Type B pancreatic cell (in vitro differentiated cells): Measurements from ENCODE around the gene H2BK1. TPM values are rescaled to one million over a fixed set of nuclear protein-coding genes. Genes with fewer than 3 reads are reported as not detected.

Experiments used
- DNase-seq: peaks from one replicate; pipeline ENCODE4 v3.0.0; 2021; ENCODE audit warnings: mixed read lengths; ENCODE audit not compliant: unreplicated experiment; ENCODE audit errors: extremely low spot score
- H3K27ac Mint-ChIP-seq: 2 replicates; pipeline ENCODE4 v1.8.0; 2021; ENCODE audit warnings: mild to moderate bottlenecking, mixed read lengths
- H3K27me3 Mint-ChIP-seq: 2 replicates; pipeline ENCODE4 v1.8.0; 2021; ENCODE audit warnings: mixed read lengths
- H3K36me3 Mint-ChIP-seq: 2 replicates; pipeline ENCODE4 v1.8.0; 2021; ENCODE audit warnings: mixed read lengths
- H3K4me1 Mint-ChIP-seq: one replicate; pipeline ENCODE4 v1.8.0; 2021; ENCODE audit warnings: mixed read lengths; ENCODE audit not compliant: unreplicated experiment
- H3K4me3 Mint-ChIP-seq: 2 replicates; pipeline ENCODE4 v1.8.0; 2021; ENCODE audit warnings: mild to moderate bottlenecking, mixed read lengths
- H3K9me3 Mint-ChIP-seq: 2 replicates; pipeline ENCODE4 v1.8.0; 2021; ENCODE audit warnings: mixed read lengths
- total RNA-seq: library from RNA; stranded (reverse); gene quantifications from 2 replicates; pipeline ENCODE4 v1.2.1, GENCODE V29; 2021; ENCODE audit warnings: low replicate concordance
- TF ChIP-seq, protein P1 (sequence below): fragments of 200-600 bp; sonication (generic); conservative IDR thresholded peaks from 2 replicates; pipeline ENCODE4 v1.5.0; 2021; ENCODE audit warnings: antibody characterized with exemption, mild to moderate bottlenecking

H2BK1 gene
- total RNA-seq, 1 donor from 2014 or later, result not detected

DNA sequence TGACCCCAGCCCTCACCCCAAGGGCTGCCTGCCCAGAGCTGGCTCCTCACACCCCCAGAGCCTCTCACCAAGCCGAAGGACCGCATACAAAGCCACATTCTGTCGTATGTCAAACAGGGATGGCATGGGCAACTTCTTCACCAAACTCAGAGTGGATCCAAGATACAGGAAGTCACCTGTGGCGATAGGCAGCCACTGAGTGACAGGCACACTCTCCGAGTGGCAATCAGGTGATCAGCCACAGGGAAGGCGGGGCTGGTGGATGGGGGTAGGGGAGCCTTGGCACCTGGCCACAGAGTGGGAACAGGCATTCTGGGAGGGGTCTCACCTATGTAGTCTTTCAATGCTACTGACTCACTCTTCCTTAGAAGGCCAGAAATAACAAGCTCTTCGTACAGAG, 16.1 kb downstream of the H2BK1 start:
- Mint-ChIP-seq H3K27me3 (peaks cover 33% of the 10 kb centered on the region), H3K4me3 (no peak overlapping the region)
- TF ChIP-seq, protein P1, sequence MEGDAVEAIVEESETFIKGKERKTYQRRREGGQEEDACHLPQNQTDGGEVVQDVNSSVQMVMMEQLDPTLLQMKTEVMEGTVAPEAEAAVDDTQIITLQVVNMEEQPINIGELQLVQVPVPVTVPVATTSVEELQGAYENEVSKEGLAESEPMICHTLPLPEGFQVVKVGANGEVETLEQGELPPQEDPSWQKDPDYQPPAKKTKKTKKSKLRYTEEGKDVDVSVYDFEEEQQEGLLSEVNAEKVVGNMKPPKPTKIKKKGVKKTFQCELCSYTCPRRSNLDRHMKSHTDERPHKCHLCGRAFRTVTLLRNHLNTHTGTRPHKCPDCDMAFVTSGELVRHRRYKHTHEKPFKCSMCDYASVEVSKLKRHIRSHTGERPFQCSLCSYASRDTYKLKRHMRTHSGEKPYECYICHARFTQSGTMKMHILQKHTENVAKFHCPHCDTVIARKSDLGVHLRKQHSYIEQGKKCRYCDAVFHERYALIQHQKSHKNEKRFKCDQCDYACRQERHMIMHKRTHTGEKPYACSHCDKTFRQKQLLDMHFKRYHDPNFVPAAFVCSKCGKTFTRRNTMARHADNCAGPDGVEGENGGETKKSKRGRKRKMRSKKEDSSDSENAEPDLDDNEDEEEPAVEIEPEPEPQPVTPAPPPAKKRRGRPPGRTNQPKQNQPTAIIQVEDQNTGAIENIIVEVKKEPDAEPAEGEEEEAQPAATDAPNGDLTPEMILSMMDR, result no peak

DNA sequence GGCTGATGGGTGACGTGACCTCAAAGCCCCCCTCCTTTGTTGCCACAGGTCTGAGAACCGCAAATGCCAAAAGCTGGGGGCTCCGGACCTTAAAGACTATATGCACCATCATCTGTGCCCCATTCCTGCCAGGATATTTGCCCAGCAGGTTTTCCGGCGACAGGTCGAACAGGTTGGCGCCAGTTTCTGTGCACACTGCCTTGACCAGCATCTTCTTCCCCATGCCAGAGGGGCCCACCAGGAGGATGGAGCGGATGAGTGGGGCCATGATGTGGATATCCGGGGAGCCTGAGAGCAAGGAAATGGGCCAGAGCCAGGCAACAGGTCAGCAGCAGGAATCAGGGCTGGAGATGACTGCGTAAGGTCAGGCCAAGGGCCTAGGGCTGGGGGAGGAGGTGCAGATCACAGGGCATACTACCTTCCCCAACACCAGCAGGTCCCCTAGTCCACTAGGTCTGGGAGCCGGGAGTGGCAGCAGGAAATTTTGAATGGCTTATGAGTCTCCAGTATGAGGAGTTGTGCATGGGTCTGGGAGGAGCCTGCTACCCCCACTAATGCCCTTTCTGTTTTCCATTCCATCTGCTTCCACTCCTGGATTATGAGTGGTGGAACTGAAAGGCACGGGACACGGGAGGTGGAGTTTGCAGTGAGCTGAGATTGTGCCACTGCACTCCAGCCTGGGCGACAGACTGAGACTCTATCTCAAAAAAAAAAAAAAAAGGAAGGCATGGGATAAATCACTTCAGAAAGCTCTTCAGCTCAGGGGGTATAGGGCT, 16.9 kb downstream of the H2BK1 start:
- DNase-seq, result no peak
- no peak overlapping the region for H3K4me3 Mint-ChIP-seq
- TF ChIP-seq, protein P1, result no peak

More for the DNA sequence above, 16.1 kb downstream of the H2BK1 start:
- no peaks in the 10 kb centered on the region for H3K9me3 Mint-ChIP-seq
- DNase-seq, result no peak
- no peaks in the 10 kb centered on the region for H3K36me3 Mint-ChIP-seq
- no peaks in the 10 kb centered on the region for H3K4me1 Mint-ChIP-seq
- no peak overlapping the region for H3K27ac Mint-ChIP-seq

DNA sequence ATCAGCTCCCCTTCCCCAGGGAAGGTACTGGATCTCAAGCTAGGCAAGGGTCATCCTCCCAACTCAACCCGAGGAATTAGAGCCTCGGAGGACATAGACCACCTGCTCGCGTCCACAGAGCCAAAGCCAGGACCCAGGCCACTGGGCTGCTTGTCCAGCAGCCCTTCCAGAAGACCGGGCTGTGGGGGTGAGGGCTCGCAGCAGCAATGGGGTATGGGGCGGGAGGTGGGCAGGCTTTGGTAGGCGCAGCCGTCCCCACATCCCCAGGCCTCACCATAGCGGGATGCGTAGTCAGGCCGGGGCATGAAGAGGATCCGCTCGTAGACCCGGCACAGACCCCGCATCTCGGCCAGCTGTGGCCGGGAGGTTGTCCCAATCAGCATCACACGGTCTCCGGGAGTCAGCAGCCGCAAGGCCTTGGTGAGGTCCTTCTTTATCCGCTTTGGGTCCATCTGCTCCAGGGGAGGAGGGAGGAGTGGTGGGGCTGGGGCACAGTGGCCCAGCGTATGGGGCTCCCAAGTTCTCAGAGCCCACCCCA, 18.2 kb downstream of the H2BK1 start:
- H3K9me3 Mint-ChIP-seq, result no peaks in the 10 kb centered on the region
- H3K27me3 Mint-ChIP-seq, result peaks cover 42% of the 10 kb centered on the region
- no peak overlapping the region for H3K4me3 Mint-ChIP-seq

More for the DNA sequence above, 16.9 kb downstream of the H2BK1 start:
- Mint-ChIP-seq H3K27me3 (peaks cover 38% of the 10 kb centered on the region), H3K9me3 (no peaks in the 10 kb centered on the region), H3K4me1 (no peaks in the 10 kb centered on the region), H3K36me3 (no peaks in the 10 kb centered on the region), H3K27ac (no peak overlapping the region)

DNA sequence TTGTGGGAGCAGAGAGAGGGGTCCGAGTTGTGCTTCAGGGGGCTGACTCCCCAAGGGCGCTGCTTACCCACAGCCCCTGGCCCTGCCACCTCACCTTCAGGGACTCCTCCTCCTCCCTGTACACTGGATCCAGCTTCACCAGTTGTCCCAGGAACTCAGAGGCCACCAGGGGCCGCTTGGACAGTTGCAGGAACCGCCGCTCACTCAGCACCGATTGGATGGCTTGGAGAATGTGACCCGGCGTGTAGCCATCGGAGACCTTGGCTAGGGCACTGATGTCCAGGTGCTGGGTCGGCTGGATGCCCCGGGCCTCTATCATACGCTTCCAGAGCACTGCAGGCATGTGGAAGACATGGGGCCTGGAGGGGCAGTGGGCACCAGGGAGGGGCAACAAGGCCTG, 18.7 kb downstream of the H2BK1 start:
- TF ChIP-seq, protein P1, result no peak
- Mint-ChIP-seq H3K27me3 (peaks cover 42% of the 10 kb centered on the region), H3K4me1 (no peaks in the 10 kb centered on the region), H3K27ac (no peak overlapping the region), H3K36me3 (no peaks in the 10 kb centered on the region), H3K9me3 (no peaks in the 10 kb centered on the region), H3K4me3 (no peak overlapping the region)
- DNase-seq, result no peak

More for the DNA sequence above, 18.2 kb downstream of the H2BK1 start:
- Mint-ChIP-seq H3K36me3 (no peaks in the 10 kb centered on the region), H3K27ac (no peak overlapping the region), H3K4me1 (no peaks in the 10 kb centered on the region)
- no peak for DNase-seq
- TF ChIP-seq, protein P1, result no peak

DNA sequence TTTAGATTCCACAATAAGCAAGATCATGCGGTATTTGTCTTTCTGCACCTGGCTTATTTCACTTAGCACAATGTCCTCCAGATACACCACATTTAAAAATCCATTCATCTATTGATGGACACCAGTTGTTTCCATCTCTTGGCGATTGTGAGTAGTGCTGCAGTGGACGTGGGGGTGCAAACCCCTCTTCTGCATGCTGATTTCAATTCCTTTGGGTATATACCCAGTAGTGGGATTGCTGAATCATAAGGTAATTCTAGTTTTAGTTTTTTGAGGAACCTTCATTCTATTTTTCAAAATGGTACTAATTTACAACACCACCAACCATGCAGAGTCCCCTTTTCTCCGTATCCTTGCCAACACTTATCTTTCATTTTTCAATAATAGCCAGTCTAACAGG, 21.2 kb downstream of the H2BK1 start:
- Mint-ChIP-seq H3K27ac (no peak overlapping the region), H3K9me3 (no peaks in the 10 kb centered on the region), H3K27me3 (peaks cover 29% of the 10 kb centered on the region), H3K36me3 (no peaks in the 10 kb centered on the region), H3K4me3 (no peak overlapping the region), H3K4me1 (no peaks in the 10 kb centered on the region)
- no peak for DNase-seq
- TF ChIP-seq, protein P1, result no peak
